ENCODE measurements around the gene CD2AP.
"Not testable (repeated sequence)": the region's sequence is repeated elsewhere in the genome, so short reads cannot be mapped to it uniquely, and the experiment has no call there.

CD2AP gene

DNA sequence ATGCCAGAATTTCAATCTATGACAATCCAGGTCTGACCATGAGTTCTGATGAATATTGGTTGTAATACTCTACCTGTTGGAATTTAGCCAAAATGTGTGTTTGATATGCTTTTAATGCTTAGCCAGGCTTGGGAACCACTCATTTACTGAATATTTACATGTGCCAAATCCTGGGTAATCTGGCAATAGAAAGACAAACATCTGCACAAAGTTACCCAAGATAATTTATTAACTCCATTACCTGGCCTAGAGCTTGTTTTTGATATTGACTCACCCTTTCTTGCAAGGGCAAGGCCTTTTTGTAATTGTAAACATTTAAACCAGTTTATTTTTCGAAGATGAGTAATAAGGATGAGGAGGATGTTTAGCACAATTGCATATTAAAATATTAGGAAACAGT, 13.5 kb upstream of the CD2AP start:
- DNase-seq (ENCODE audit: low spot score): no peak

DNA sequence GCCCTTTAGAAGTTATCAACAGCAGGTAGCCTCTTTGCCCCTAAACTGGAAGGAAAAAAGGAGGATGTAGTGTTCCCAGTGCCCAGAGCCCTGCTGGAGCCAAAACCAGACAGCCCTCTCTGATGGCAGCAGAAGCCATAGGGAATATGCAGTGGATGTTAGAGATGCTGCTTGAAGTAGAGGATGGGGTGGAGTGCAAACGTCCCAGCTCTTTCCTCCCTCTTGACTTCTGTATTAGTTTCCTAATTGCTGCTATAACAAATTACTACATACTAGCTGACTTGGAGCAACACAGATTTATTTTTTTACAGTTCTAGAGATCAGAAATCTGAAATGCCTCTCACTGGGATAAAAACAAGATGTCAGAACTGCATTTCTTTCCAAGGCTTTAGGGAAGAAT, 12.5 kb upstream of the CD2AP start:
- DNase-seq (ENCODE audit: low spot score): no peak

GRCh38 chr6:47471911-47472310, 5.7 kb upstream of the CD2AP start:
- DNase-seq (ENCODE audit: low spot score): no peak

GRCh38 chr6:47473791-47474346, 3.7 kb upstream of the CD2AP start:
- no peak for DNase-seq (ENCODE audit: low spot score)

DNA sequence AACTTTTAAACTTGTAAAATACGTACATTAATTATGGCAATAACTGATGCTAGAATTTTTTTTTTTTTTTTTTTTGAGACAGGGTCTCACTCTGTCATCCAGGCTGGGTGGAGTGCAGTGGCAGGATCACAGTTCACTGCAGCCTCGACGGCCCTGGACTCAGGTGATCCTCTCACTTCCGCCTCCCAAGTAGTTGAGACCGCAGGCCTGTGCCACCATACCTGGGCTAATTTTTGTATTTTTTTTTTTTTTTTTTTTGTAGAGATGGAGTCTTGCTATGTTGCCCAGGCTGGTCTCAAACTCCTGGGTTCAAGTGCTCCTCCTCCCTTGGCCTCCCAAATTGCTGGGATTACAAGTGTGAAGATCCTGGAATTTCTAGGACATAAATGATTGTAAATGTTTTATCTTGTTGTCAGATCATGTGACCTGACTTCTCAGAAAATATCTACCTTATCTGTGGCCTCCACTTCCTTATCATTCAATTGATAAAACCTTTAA, 2.2 kb upstream of the CD2AP start:
- no peak for DNase-seq (ENCODE audit: low spot score)

- no peak for DNase-seq (ENCODE audit: low spot score)
Measured at GRCh38 chr6:47476781-47477496, 650 bp upstream of the CD2AP start.

GRCh38 chr6:47478233-47479139, 897 bp downstream of the CD2AP start:
- peak; percentile 45 for DNase-seq (ENCODE audit: low spot score)

DNA sequence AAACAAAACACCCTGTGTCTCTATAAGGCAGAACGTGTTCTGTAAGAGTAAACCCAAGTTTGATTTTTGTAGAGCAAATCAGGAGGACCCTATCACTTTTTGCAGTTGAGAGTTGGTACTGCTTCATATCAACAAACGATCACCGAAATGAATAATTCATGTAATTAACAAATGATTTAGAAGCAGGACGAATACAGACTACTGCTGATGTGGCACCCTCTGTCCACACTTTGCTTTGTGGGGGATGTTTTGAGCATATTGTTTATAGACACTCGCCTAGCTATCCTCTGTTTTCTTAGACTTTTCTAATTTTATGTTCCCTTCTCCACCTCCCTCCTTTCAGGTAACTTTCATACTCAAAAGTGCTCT, 1.5 kb downstream of the CD2AP start:
- DNase-seq (ENCODE audit: low spot score): no peak

DNA sequence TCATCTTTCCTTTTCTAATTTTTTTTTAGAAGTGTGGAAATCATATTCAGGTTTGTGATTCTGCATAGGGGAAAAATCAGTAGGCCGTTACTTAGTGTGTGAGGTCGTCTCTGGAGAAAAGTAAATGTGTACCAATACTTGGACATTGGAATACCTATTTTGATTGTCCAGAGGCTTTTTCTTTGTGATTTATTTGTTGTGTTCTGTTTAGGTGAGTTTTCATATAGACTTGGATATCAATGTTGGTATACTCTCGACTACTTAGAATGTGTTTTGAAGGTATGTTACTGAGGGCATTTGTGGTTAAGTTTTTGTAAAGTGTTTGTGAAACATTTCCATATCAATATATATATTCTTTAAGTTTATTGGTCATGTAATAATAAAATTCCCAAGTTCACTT, 2.3 kb downstream of the CD2AP start:
- DNase-seq (ENCODE audit: low spot score): no peak

- DNase-seq (ENCODE audit: low spot score): not testable (repeated sequence)
Measured at GRCh38 chr6:47481213-47481612, 3.6 kb downstream of the CD2AP start.

DNA sequence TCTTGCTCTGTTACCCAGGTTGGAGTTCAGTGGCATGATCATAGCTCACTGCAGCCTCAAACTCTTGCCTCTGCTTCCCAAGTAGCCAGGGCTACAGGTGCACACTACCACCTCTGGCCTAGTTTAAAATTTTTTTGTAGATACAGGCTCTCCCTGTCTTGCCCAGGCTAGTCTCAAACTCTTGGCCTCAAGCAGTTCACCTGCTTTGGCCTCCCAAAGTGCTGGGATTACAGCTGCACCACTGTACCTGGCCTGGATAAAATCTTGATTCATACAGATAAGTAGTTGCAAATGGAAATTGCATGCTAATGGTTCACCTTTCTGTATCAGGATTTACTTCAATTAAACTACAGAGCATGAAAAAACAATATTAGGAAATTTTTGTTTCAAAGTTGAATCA, 4.2 kb downstream of the CD2AP start:
- DNase-seq (ENCODE audit: low spot score): no peak

- DNase-seq (ENCODE audit: low spot score): no peak
Measured at GRCh38 chr6:47483516-47483852, 5.9 kb downstream of the CD2AP start.

- DNase-seq (ENCODE audit: low spot score): no peak
Measured at GRCh38 chr6:47483853-47484546, 6.4 kb downstream of the CD2AP start.

DNA sequence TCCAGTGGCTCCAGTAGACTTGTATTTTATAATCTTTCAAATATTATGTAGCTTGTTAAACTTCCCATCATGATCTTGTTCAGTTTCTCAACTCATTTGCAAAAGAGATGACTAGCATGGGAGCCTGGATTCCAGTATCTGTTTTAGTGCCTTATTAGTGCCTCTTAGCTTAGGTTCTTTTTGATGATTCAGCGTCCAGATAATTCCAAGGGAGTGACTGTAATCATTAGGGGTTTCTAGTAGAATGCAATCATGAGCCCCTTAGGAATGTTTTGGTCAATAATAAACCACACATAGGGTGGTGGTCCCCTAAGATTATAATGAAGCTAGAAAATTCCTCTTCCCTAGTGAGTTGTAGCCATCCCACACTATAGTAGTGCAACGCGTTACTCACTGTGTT, 7.0 kb downstream of the CD2AP start:
- no peak for DNase-seq (ENCODE audit: low spot score)

- no peak for DNase-seq (ENCODE audit: low spot score)
Measured at GRCh38 chr6:47485083-47485482, 7.5 kb downstream of the CD2AP start.

DNA sequence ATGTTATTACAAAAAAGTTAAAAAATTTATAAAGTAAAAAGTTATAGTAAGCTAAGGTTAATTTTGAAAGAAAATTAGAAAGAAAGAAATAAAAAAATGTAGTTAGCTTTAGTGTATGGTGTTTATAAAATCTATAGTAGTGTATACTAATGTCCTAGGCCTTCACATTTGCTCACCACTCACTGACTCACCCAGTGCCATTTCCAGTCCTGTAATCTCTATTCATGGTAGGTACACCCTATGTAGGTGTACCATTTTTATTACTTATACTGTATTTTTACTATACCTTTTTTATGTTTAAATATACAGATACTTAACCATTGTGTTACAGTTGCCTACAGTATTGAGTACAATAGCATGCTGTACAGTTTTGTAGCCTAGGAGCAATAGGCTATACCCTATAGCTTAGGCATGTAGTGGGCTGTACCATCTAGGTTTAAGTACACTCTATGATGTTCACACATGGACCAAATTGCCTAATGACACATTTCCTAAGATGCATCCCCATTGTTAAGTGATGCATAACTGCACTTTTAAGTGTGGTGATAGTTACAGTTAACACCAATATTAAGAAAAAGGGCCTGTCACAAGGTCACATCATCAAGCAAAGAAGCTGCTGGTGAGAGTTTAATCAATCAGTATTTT, 8.0 kb downstream of the CD2AP start:
- no peak for DNase-seq (ENCODE audit: low spot score)

GRCh38 chr6:47489995-47490394, 12.4 kb downstream of the CD2AP start:
- DNase-seq (ENCODE audit: low spot score): no peak

DNA sequence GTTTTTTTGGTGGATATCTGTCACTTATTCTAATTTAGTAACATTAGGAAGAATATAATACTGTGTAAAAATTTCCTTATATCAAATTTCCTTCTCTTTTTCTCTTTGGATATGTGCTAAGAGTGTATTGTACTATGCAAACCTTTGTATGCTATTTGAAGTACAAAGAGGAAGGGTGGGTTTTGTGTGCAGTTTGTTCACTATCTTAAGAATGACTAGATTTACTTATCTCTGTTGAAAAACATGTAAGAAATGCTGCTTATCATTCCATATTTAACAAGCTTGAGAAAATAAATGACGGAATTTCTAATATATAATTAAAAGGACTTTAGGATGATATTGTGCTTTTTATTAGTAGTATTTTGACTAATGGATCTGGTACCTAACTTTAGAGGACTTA, 13.1 kb downstream of the CD2AP start:
- DNase-seq (ENCODE audit: low spot score): no peak

GRCh38 chr6:47492355-47492754, 14.8 kb downstream of the CD2AP start:
- no peak for DNase-seq (ENCODE audit: low spot score)

DNA sequence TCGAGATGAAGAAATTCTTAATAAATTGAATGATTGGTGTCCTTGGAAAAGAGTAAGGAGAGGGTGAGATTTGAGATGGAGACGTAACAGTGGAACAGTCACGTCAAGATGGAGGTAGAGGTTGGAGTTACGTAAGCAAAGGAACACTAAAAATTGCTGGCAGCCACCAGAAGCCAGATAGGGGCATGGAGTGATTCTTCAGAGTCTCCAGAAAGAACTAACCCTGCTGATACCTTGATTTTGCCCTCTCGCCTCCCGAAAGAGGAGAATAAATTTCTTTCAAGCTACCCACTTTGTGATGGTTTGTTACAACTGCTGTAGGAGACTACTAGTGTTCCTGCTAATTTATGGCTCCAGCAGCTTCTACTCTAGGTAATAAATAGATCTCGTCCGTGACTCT, 17.6 kb downstream of the CD2AP start:
- DNase-seq (ENCODE audit: low spot score): no peak

DNA sequence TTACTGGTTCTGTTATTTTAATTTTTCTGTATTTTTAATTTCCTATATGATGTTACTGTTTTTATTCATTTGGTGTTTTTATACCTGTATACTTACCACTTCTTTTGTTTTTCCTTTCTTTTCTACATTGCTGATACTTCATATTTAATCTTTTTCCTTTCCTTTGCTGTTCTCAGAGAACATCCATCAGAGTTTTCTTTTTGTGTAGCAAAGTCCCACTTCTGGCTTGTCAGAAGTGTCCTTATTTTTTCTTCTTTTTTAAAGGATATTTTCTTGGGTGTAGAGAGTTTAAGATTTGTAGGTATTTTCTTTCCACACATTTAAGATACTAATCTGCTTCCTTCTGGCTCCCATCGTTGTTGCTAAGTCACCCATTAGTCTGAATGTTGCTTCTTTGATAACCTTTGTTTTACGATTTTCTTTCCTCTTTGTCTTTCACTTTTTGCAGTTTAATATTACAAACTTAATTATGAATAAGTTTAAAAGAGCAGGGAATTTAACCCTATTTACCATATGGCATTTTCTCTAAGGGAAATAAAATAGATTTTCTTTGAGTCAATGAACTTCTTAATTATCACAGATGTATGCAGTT, 18.5 kb downstream of the CD2AP start:
- no peak for DNase-seq (ENCODE audit: low spot score)
